Epithelial cell of esophagus (primary cell): ENCODE measurements around the gene RIC8B.

Experiments
- DNase-seq: peaks from one replicate; pipeline ENCODE4 v3.0.0; 2010; ENCODE audit warnings: low read depth
- H3K4me3 ChIP-seq: 2 replicates; pipeline ENCODE4 v1.5.1; 2011; ENCODE audit warnings: mild to moderate bottlenecking, low read length, control low read depth
- CTCF ChIP-seq: IDR thresholded peaks from 2 replicates; pipeline ENCODE4 v1.5.1; 2011; ENCODE audit warnings: low read depth, mild to moderate bottlenecking, low read length, control low read depth, inconsistent platforms; ENCODE audit not compliant: insufficient read depth; ENCODE audit errors: missing control alignments

The RIC8B gene

GRCh38 chr12:106845902-106846301 lies 71.4 kb downstream of the RIC8B start:
- peak; percentile 11 for DNase-seq
- TF ChIP-seq CTCF, result no peak
- no peak overlapping the region for H3K4me3 ChIP-seq

GRCh38 chr12:106847861-106848260 lies 73.4 kb downstream of the RIC8B start:
- no peak overlapping the region for H3K4me3 ChIP-seq
- no peak for DNase-seq
- TF ChIP-seq CTCF, result no peak

- no peak for DNase-seq
- no peak overlapping the region for H3K4me3 ChIP-seq
- TF ChIP-seq CTCF, result no peak
These were observed 76.8 kb downstream of the RIC8B start for GRCh38 chr12:106851306-106851705.

- TF ChIP-seq CTCF, result no peak
- no peak for DNase-seq
- H3K4me3 ChIP-seq, result no peak overlapping the region
These were observed 80.2 kb downstream of the RIC8B start for GRCh38 chr12:106854723-106855122.

GRCh38 chr12:106855221-106855758 lies 80.8 kb downstream of the RIC8B start:
- no peak for TF ChIP-seq CTCF
- no peak for DNase-seq
- no peak overlapping the region for H3K4me3 ChIP-seq

- no peak for TF ChIP-seq CTCF
- peak; percentile 78 for DNase-seq
These were observed 87.8 kb downstream of the RIC8B start for GRCh38 chr12:106861984-106862916.

More at GRCh38 chr12:106861984-106862916, 87.8 kb downstream of the RIC8B start:
- no peak overlapping the region for H3K4me3 ChIP-seq
